HG03571 (cell line): ENCODE measurements around the gene PPP6R2.

ENCODE experiments used
- ATAC-seq: cut with Tn5 transposase; IDR thresholded peaks from one replicate; pipeline ENCODE4 v1.9.1; 2021; ENCODE audit not compliant: unreplicated experiment

PPP6R2 gene

DNA sequence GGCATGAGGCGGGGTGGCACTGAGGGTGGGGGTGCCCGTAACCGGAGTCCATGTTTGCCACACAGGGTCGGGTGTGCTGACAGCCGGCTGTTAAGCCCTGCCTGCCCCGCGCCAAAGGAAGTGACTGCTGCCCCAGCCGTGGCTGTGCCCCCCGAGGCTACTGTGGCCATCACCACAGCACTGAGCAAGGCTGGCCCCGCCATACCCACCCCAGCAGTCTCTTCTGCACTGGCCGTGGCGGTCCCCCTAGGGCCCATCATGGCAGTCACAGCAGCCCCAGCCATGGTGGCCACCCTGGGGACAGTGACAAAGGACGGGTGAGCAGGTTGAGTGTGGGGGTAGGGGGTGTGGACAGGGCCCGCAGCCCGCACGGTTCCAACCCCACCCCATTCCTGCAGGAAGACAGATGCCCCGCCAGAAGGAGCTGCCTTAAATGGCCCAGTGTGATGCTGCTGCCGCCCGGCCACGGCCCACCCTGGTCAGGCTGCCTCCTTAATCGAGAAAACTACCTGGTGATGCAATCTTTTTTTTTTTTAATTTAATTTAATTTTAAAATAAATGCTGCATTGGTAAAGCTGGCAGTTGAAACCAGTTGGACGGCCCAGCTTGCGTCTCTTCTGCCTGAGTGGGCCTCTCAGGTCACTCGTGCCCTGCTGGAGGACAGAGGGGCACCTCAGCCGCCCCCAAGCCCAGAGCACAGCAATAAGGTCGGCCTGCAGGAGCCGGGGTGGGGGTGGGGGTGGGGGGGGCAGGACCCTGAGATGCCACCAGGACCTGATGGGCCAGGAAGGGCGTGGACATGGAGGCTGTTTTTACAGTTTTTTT, 100.9 kb downstream of the PPP6R2 start:
- ATAC-seq, result no peak

GRCh38 chr22:50444663-50445062, 101.5 kb downstream of the PPP6R2 start:
- ATAC-seq, result no peak

- no peak for ATAC-seq
Observed at GRCh38 chr22:50445071-50445879, 102.1 kb downstream of the PPP6R2 start.

- no peak for ATAC-seq
Observed at GRCh38 chr22:50445880-50446707, 103.0 kb downstream of the PPP6R2 start.

DNA sequence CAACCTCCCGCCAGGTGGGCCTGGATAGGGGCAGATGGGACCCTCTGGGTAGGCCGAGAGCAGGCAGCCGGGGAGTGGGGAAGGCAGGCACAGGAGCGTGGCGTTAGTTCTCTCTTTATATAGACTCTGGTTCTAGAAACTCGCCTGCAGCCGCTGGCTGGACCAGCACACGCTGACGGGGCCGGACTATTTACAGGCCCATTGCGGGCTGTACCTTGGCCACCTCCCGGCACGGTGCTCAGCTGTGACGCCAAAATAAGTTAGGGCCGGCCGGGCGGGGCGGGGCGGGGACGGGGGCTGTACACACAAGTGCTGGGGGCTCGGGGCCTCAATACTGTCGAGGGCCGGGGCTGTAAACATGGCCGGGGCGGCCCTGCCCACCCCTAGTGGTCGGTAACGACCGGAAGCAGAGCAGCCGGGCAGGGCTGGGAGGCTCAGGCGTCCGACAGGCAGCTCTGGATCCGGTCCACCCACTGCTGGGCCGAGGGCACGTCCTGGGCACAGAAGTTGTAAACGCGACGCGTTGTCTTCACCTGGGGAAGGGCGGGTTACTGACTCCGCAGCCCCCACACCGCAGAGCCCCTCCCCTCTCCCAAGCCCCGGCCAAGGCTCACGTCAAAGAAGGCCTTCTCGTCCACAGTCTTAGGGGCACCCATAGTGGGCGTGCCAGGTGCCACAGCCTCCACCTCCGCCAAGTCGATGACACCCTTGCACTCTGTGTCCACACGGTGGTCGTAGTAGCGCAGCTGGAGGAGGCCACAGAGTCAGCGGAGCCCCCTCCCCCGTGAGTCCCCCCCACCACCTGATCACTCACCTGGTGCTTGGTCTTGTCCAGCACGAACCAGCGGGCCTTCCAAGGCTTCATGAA, 103.8 kb downstream of the PPP6R2 start:
- no peak for ATAC-seq

DNA sequence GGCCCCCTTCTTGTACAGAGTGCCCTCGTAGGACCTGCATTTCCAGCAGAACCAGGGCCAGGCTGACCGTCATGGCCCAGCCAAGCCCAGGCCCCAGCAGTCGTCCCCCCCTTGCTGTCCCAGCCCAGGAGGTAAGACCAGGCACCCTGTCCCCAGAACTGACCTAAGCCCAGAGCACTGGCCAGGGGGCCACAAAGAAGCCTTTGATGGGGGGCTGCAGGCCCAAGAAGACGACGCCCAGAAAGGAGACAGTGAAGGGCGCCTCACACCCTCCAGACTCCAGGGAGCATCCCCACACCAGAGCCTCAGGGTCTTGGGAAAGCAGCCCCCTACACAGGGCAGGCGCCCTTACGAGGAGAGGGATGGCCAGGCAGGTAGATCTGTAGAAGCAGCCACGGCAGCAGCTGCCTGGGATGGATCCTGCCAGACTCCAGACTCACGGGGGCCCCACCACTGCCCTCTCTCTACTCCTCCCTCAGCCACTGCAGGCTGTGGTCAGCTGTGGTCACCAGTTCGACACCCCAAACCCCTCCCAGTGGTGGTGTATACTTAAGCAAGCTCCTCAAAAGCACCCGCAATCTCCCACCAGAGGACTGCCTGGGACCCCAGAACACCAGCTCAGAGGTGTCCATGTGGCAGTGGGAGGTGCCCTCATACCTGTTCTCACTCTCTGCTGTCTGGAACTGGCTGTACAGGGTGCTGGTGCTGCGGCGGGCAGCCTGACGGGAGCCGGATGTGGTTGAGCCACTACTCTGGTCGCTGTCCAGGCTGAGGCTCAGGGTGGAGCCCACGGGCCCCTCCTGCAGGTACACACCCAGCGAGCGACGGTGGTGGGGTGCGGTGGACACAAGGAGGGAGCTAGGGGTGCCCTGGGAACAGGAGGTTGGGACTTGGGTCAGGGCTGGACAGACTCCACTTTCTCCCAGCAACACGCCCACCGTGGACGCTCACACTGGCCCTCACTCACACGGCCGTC, 104.7 kb downstream of the PPP6R2 start:
- ATAC-seq, result no peak

GRCh38 chr22:50452649-50453048, 109.5 kb downstream of the PPP6R2 start:
- ATAC-seq, result no peak

GRCh38 chr22:50454556-50455075, 111.5 kb downstream of the PPP6R2 start:
- no peak for ATAC-seq

GRCh38 chr22:50455201-50455600, 112.1 kb downstream of the PPP6R2 start:
- ATAC-seq, result no peak

- ATAC-seq, result no peak
Observed at GRCh38 chr22:50456026-50456425, 112.9 kb downstream of the PPP6R2 start.

DNA sequence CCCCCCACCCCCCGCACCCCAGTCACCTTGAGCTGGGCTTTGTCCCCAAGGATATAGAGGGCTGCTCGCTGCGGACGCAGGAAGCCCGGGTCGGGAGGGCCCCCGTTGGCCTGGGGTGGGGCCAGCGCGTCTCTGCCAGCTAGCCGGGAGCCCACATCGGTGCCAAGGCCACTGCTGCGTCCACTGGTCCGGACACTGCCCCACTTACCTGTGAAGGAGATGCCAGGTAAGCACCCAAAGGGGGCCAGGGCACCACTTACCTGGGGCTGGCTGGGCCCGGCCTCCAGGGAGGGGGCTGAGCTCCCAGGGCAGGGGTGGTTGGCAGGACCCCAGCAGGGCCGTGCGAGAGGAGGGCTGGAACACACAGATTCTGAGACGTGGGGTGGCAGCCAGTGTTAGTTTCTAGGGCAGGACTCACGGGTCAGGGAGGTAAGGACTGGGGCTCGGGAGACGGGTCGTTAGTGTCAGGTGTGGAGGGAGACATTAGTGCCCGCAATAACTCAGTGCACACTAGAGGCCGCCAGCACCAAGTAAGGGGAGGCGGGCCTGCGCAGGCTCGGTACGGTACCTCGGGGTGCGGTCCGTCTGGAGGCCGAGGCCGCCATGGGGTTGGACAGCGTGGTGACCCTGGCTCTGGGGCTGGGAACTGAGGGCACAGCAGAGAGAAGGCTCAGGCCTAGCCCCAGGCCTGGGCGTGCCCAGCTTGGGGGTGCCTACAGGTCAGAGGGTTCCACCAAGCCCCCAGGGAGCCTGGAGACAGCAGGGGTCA, 113.5 kb downstream of the PPP6R2 start:
- no peak for ATAC-seq

GRCh38 chr22:50459016-50459415, 115.9 kb downstream of the PPP6R2 start:
- no peak for ATAC-seq

GRCh38 chr22:50459496-50460140, 116.5 kb downstream of the PPP6R2 start:
- no peak for ATAC-seq

DNA sequence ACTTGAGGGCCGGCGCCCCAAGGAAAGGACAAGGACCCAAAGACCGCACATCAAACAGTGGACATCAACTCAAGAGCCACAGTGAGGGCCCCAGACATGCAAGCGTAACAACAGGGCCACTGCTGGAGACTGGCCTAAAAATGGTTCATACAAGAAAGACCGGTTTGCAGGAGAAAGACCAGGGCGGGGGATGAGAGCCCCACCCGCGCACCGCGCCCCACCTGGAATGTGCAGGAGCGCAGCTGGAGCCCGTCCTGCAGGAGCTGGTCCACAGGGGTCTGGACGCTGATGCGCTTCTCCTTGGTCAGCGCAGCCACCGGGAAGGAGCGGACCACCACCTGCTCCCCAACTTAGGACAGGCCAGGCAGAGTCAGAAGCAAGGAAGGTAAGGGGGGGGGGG, 117.8 kb downstream of the PPP6R2 start:
- no peak for ATAC-seq

GRCh38 chr22:50461536-50461935, 118.4 kb downstream of the PPP6R2 start:
- ATAC-seq, result no peak

DNA sequence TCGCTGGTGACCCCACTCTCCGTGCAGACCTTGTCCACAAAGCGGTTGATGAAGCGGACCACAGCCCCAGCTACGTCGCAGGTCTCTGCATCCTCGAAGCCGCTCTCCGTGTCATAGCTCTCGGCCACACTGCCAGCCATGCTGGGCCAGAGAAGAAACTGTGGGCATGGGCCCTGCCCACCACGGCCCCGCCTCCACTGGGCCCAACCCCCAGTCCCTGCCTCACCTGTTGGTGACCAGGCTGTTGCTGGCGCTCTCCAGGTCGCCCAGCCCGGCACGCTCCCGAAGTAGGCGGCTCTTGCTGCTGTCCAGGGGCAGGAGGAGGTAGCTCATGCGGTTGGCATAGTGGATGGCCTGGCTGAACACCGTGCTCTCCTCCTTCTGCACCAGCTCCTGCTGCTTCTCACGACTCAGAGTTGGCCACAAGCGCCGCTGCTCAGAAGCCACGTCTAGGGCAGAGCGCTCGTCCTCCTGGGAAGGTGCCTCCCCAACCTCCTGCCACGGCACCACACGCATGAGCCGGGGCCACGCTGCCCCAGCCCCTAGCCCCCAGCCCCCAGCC, 118.9 kb downstream of the PPP6R2 start:
- no peak for ATAC-seq

GRCh38 chr22:50463188-50463900, 120.2 kb downstream of the PPP6R2 start:
- ATAC-seq, result no peak
